GM19239 (cell line): ENCODE results near the gene KRT80.
"Not testable (repeated sequence)": the region's sequence is repeated elsewhere in the genome, so short reads cannot be mapped to it uniquely, and the experiment has no call there.

Source experiments
- DNase-seq: peaks from one replicate; pipeline ENCODE4 v3.0.0; 2011; ENCODE audit warnings: low spot score; ENCODE audit not compliant: insufficient read length
- FAIRE-seq: peaks from 2 replicates; lab custom pipeline; 2011; peaks lifted over from hg19 to GRCh38; lab: Jason Lieb, UNC

The KRT80 gene

GRCh38 chr12:52191841-52192791 lies at the start of gene KRT80:
KRT80 (minus strand) TSS chr12:52192014; CDS start chr12:52191902, 112 bp downstream.
- FAIRE-seq = no peak
- no peak for DNase-seq

GRCh38 chr12:52241205-52241842 lies 49.5 kb upstream of the KRT80 start:
- no peak for FAIRE-seq
- DNase-seq = no peak

- DNase-seq, FAIRE-seq: not testable (repeated sequence)
Observed at GRCh38 chr12:52240247-52240646, 48.4 kb upstream of the KRT80 start.

GRCh38 chr12:52239767-52240166 lies 48.0 kb upstream of the KRT80 start:
- FAIRE-seq (no peak), DNase-seq (no peak)

GRCh38 chr12:52238916-52239646 lies 47.3 kb upstream of the KRT80 start:
- DNase-seq = no peak
- FAIRE-seq = no peak

- no peak for DNase-seq
- FAIRE-seq = no peak
Observed at GRCh38 chr12:52238207-52238840, 46.5 kb upstream of the KRT80 start.

- no peak for FAIRE-seq
- DNase-seq = no peak
Observed at GRCh38 chr12:52236386-52237050, 44.7 kb upstream of the KRT80 start.

- FAIRE-seq (no peak), DNase-seq (no peak)
Observed at GRCh38 chr12:52235822-52236361, 44.1 kb upstream of the KRT80 start.

- FAIRE-seq = no peak
Observed at GRCh38 chr12:52235001-52235764, 43.4 kb upstream of the KRT80 start.

GRCh38 chr12:52234223-52234810 lies 42.5 kb upstream of the KRT80 start:
- DNase-seq (no peak), FAIRE-seq (no peak)

More at GRCh38 chr12:52235001-52235764, 43.4 kb upstream of the KRT80 start:
- DNase-seq = no peak

GRCh38 chr12:52233462-52234207 lies 41.8 kb upstream of the KRT80 start:
- no peak for FAIRE-seq
- DNase-seq = no peak

- FAIRE-seq (no peak), DNase-seq (no peak)
Observed at GRCh38 chr12:52232674-52233461, 41.1 kb upstream of the KRT80 start, which contains the start of gene KRT7. KRT7 (plus strand) TSS chr12:52233243; CDS start chr12:52233297, 54 bp downstream.

- DNase-seq = no peak
- no peak for FAIRE-seq
Observed at GRCh38 chr12:52232203-52232673, 40.4 kb upstream of the KRT80 start.

GRCh38 chr12:52231305-52232202 lies 39.7 kb upstream of the KRT80 start:
- DNase-seq = no peak
- no peak for FAIRE-seq

- no peak for DNase-seq
- no peak for FAIRE-seq
Observed at GRCh38 chr12:52230364-52231281, 38.8 kb upstream of the KRT80 start.
